GM19193 (cell line): ENCODE measurements around the gene PISD.

Source experiments
- POLR2A ChIP-seq: IDR thresholded peaks from 4 replicates; pipeline ENCODE4 v1.6.1; 2011; ENCODE audit not compliant: insufficient read depth, insufficient read length; ENCODE audit errors: extremely low read depth

PISD gene

GRCh38 chr22:31661851-31662667 lies at the start of gene PISD:
Gene PISD, minus strand, starts transcription at chr22:31662215. Its CDS starts 7 bp downstream, at chr22:31662208.
- peak; percentile 84 for TF ChIP-seq POLR2A

GRCh38 chr22:31707519-31707918 lies 45.5 kb upstream of the PISD start:
- no peak for TF ChIP-seq POLR2A

GRCh38 chr22:31695423-31695822 lies 33.4 kb upstream of the PISD start:
- TF ChIP-seq POLR2A = no peak

- TF ChIP-seq POLR2A = no peak
Measured at GRCh38 chr22:31692186-31692886, 30.3 kb upstream of the PISD start.

- no peak for TF ChIP-seq POLR2A
Measured at GRCh38 chr22:31691408-31691807, 29.4 kb upstream of the PISD start.

GRCh38 chr22:31683181-31684105 lies 21.4 kb upstream of the PISD start:
- no peak for TF ChIP-seq POLR2A

- TF ChIP-seq POLR2A = no peak
Measured at GRCh38 chr22:31682751-31683150, 20.7 kb upstream of the PISD start.

- TF ChIP-seq POLR2A = no peak
Measured at GRCh38 chr22:31681349-31682345, 19.6 kb upstream of the PISD start.

- TF ChIP-seq POLR2A = no peak
Measured at GRCh38 chr22:31680861-31681341, 18.9 kb upstream of the PISD start.

- no peak for TF ChIP-seq POLR2A
Measured at GRCh38 chr22:31678748-31679147, 16.7 kb upstream of the PISD start.

- TF ChIP-seq POLR2A = peak; percentile 63
Measured at GRCh38 chr22:31676700-31677099, 14.7 kb upstream of the PISD start.

- no peak for TF ChIP-seq POLR2A
Measured at GRCh38 chr22:31662668-31663037, 638 bp upstream of the PISD start.

GRCh38 chr22:31659246-31659645 lies 2.8 kb downstream of the PISD start:
- TF ChIP-seq POLR2A = no peak

- TF ChIP-seq POLR2A = no peak
Measured at GRCh38 chr22:31654408-31654807, 7.6 kb downstream of the PISD start.
